Putamen (tissue), 1 donor: ENCODE measurements around the gene TASOR2.
A peak's percentile ranks its signal among the peaks of the same experiment; 100 is the strongest.

ENCODE experiments used
- DNase-seq: peaks from one replicate; pipeline ENCODE4 v3.0.0-alpha.2; 2016; ENCODE audit warnings: low spot score

Gene TASOR2, protein sequence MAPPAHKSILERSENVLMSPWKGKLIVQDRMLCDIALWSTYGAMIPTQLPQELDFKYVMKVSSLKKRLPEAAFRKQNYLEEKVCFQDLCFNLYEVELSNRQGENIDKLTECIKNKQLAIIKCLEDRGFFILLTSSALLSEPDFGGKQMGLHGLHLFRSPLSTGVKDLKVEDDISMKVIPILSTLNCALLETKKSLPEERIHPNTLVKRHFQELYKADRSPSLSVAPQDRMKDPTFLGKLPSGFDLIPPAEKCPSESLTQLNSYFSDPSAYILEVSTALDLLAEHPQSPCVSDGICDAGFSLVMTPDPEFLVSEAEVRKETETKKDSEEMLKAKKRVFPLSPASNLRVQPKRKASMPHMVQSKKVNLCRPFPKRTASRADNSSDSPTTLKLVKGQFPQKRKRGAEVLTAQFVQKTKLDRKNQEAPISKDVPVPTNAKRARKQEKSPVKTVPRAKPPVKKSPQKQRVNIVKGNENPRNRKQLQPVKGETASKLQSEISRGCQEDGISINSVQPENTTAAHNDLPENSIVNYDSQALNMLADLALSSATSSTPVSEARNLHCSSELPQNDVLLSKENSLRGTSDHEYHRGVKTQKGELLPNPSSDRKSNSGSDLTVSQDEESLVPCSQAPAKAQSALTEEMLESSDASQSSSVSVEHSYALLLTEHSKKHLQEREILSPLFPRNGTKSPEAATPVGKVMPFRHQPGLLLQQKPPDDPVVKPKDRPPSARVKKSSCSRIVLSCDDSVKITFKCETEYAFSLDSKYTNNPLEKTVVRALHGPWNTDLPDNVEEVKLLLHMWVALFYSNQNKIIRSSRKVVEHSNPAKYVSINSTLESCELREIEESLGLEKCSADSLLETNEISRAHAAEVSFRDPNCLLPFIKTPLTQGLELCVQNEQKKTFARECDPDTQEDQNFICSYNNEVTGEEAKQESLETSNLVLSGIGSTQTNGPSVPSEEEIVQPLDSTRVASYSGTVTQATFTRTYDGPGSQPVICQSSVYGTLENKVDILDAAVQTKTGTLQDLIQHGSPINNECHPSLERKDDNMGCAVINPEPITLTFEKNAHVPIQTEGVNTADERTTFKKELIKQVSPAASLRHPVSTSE (N-terminal part only)

DNA sequence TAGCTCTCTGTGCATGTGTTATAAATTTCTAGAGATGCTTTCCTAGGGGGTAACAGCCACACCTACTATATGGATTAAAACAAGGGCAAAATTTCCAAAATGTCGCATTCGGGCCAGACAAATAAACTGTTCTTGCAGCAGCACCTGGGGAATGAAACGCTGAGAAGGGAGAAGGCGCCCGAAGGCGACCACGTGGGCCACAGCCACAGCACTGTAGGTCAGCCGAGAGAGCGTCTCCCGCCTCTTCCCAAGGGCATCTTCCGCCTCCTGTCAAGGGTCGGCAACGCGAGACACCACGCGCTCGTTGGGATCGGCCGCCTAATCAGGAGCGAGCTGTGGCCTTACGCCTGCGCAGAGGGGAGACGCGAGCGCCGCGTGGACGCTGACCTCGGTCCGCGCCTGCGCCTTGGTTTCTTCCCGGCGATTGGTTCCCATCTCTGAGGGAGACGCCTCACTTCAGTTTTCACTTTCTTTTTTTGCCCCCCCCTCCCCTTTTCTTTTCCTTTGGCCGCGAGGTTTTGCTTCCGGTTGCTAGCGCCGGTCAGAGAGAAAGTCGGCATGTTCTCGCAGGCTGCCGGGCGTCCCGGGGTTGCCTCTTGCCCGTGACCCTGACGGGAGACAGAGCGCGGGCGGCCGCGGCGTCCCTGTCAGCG is at the start of gene TASOR2:
TSS of gene TASOR2 (plus strand) at position 521 of the 653 bp plus-strand sequence. CDS start 35,805 bp downstream, outside the sequence.
- peak; percentile 97 for DNase-seq

DNA sequence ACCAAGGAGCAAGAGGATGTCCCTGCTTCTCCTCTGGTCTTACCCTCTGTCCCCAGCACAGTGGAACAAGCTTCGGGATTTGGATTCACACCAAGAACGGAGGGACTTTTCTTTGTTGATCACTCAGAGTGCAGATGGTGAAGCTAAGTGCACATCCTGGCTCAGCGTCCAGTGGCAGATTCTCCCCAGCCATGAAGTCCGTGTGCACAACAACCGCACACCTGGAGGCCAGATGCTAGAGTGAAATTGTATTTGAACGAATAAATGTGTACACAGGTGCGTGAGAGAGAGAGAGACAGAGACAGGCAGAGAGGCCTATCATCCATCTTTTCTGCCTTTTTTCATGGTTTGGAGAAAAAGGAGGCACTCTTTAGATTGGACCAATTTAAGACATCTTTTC is 49.7 kb upstream of the TASOR2 start:
- DNase-seq = no peak

DNA sequence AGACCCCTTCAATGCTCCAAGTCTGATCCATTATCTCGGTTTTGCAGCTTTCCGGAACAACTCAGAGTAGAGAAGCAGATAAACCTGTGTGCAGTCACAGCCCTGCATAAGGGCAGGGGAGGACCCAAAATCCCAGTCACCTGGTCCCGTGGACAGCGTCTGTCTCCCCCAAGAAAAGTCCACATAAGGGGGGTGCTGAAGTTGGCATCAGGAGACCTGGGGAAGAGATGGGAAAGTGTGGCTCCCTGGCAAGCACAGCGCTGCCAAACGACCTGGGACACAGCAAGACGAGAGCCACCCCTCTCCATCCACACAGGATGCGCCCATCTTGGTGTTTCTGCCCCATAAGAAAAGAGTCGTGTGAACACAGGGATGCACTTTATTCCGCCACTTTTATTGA is 46.1 kb upstream of the TASOR2 start:
- no peak for DNase-seq

DNA sequence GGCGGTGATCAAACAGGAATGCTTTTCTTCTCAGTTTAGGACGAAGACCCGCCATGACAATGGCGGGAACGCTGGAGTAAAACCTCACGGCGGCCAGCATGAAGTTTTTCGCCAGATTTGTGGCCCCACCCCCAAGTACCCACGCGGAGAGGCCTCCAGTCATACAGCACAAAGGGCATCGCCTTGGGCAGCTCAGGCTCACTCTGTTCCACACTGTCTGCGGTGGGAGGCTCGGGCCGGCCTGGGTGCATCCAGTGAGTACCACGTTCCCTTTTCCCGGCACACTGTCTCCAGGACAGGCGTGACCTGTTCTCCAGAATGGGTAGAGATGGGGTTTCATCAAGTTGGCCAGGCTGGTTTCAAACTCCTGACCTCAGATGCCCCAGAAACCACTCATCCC is 45.6 kb upstream of the TASOR2 start:
- no peak for DNase-seq

DNA sequence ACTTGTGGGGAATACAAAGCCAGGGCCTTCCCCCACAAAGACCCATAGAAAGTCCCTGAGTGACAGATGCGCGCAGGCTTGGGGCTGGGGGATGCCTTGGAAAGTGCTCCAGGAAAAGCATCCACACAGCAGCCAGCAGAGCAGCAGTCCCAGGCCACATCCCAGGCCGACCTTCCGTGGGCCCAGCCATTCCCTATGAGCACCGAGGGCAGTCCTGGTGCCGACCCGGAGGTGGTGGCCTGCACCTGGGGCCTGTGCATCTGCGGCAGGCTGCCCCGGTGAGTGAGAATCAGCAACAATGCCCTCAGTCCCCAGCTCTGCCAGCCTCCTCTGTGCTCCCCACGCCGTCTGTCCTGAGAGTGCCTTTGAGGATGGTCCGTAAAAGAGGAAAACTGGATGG is 44.6 kb upstream of the TASOR2 start:
- DNase-seq = no peak

DNA sequence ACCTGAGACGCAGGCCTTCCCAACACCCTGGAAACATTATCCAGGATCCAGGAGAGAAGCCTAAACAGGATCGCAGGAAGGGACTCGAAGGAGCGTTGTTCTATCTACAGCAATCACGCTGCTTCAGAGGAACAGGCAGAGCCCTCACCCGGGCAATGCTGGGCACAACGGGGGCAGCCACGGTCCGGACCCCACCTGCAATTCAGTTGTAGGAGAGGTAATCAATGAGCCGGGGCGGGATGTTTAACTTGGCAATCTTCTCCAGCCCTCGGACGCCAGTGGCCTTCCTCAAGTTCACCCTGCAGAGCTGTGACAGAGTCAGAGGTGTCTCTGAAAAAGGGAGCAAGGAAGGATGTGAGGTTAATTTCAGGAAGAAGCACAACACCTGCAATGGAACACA is 44.1 kb upstream of the TASOR2 start:
- no peak for DNase-seq

DNA sequence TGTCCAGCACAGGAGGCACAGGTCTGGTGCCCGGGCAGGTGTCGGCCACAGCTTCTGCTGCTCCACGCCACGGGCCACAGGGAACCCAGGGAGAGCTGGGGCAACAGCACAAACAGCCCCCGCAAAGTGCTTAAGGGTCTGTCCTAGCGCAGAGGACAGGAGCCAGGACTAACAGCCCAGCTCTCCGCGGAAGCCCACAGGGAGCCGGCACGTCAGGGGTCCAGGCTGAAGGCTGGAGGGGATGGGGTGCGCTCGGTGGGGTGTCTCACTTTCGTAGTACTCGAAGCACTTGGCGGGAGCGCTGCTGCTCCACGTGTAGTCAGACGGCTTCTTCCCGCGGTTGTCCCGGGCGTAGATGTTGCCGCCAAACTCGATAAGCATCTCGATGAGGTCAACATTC is 43.1 kb upstream of the TASOR2 start:
- no peak for DNase-seq

DNA sequence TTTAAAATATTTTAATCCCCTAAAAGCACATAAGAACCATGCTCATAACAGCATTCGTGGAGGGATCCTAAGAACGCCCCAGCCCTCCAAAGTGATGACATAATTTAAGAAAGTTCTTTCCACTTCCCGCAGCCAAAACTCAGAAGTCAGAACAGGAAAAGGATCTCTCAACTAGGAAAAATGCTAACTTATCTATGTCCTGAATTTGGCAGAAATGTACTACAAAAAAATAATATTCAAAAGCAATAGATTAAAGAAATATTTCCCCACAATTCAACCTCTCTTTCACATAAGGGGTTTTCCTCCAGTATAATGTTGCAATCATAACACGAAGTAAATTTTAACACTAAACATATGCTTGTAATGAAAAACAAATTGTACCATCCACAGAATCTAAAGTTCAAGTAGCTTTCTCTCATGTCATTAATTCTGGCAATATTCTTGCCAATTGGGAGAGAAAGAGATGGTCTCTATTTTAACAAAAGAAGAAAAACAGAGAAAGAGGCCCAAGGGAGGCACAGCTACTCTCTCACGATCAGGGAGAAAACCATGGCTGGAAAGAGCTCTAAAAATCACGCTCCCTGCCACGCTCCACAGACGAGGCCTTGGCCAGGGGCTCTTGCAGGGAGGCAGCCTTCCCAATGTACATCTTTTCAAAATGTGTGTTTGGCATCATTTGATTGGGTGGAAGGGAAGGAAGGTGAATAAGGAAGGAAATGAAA is 41.1 kb upstream of the TASOR2 start:
- no peak for DNase-seq

DNA sequence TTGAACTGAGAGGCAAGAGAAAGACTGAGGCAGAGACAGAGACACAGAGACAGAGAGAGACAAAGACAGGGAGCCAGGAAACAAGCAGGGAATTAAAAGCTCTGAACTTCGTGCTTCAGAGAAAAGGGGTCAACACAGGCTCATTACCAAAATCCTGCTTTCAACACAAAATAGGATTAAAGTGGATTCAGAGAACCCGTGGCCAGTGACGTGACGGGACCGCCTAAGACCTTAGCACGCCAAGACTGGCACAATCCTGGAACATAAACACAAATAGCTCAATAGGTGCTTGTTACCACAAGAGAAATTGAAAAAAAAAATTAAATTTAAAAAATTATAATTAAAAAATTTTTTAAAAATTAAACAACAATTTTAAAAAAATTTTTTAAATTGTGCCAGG is 39.7 kb upstream of the TASOR2 start:
- no peak for DNase-seq

DNA sequence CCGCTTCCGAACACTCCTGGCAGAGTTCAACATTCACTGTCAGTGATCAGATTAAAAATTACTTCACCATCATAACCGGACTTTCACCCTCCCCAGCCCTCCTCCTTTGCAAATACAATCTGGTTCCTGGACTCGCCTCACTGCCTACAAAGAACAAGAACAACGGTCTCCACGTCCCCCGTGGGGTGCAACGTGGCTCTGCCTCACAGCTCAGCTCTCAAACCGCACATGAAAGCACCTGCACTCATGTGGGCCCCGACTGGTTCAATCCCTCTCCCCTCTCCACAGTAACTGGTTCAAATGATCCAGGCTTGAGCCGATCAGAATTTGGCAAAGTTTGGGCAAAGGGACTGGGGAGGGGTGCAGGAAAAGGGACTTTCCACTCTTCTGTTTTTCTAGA is 39.3 kb upstream of the TASOR2 start:
- no peak for DNase-seq

DNA sequence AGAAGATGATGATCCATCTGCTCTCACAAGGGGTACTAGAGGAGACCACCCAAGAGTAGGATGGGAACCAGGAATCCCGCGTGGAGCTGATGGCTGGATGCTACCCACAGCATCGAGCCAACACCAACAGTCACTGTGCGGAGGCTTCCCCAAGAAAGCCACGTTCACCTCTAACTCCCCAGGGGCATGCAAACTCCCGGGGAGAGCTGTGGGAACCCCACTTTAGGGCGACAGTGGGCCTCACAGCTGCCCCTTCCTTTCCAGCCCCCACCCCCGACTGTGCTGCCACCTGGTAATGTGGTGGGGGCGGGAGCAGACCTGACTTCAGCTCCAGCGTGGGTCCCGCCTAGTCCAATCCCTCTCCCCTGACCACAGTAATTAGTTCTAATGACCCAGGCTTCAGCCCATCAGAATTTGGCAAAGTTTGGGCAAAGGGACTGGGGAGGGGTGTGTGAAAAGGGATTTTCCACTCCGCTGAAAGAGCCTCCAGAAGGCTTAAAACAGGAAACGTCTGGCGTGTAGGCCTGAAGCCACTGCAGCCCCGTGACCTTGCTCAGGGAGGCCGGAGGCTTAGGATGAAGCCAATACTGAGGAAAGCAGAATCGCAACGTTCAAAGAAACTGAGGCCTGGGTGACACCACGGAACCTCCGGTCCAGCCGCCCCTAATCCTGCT is 38.6 kb upstream of the TASOR2 start:
- DNase-seq = no peak

DNA sequence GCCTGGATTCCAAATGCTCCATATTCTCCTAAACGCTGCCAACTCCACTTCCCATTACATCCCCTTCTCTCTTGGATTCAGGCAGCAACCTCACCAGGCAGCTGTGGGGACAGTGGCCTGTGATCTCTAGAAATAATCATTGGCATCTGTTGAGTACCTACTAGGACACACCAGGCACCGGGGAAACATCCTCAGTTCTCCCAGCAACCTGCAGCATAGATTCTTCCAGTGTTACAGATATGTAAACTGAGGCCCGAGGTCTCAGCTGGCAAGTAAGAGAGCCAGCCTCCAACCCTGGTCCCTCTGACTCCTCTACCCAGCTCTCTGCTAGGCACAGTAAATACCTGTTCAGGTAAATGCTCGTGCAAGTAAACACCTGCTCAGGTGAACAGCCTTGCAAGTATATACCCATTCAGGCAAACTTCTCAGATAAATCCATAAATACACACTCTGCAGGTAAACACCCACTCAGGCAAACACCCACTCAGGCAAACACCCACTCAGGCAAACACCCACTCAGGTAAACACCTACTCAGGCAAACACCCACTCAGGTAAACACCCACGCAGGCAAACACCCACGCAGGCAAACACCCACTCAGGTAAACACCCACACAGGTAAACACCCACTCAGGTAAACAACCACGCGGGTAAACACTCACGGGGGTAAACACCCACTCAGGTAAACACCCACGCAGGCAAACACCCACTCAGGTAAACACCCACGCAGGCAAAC is 37.0 kb upstream of the TASOR2 start:
- DNase-seq = no peak

DNA sequence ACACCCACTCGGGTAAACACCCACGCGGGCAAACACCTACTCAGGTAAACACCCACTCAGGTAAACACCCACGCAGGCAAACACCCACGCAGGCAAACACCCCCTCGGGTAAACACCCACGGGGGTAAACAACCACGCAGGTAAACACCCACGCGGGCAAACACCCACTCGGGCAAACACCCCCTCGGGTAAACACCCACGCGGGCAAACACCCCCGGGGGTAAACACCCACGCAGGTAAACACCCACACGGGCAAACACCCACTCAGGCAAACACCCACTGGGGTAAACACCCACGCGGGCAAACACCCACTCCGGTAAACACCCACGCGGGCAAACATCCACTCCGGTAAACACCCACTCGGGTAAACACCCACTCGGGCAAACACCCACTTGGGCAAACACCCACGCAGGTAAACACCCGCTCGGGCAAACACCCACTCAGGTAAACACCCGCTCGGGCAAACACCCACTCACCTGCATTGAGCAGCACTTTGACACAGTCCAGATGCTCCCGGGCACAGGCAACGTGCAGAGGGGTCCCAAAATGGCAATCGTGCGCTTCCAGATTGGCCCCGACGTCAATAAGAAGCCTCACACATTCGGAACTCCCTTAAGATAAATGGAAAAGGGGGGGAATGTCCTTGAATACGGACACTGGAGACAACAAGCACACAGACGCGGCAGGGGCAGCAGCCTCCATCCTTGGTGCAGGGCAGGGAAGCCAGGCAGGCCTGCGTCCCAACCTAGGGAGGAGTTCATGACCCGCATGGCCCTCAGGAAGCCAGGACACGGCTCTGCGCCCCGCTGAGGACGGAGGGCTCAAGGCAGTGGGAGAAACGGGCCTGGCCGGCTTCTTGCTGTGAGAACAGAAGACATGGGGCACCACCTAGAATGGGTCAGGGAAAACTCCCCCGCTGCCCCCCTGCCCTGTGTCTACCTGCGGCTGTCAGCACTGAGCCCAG is 35.9 kb upstream of the TASOR2 start:
- DNase-seq = no peak

DNA sequence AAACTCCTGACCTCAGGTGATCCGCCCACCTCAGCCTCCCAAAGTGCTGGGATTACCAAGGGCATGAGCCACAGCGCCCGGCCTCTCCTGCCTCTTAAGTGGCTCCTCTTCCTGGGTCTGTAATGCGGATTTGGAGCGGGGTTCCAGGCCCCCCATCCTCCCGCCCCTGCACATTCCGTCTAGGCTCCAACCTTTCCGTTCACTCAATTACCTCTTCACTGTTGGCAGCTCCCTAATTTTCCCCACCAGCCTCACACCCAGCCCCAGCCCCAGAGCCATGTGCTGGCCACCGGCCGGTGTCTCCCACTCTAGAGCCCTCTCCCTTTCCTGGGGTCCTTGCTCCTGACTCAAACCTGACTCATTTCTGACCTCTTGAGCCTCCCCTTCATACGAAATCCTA is 34.9 kb upstream of the TASOR2 start:
- DNase-seq = no peak

DNA sequence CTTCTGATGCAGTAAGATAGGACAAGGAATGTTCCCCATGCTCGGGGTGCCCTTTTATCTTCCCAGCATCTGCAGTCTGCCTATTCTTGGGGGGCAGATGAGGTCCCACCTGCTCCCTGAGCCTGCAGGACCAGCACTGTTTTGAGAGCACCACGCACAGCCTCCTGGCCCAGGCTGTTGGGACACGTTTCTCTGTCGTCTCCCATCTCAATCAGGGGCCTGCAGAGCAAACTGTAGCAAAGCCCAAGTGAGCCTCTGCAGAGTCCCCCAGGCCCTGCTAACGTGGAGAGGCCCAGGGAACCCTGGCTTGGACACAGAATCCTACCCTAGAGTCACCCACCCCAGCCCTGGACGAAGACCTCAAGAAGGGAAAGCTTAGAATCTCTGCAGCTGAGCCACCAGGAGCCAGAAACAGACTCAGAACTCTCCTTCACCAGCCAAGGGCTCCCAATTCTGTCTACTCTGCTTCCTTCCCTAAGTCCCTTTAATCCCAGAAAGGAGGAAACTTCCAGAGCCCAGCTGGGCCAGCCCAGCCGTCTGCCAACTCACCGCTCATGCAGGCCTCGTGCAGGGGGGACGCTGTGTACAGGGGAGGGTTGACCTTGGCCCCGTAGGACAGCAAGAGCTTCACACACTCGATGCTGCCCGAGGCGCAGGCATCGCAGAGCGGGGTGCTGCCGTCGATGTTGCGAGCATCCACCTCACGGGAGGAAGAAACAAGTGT is 33.8 kb upstream of the TASOR2 start:
- DNase-seq = no peak

DNA sequence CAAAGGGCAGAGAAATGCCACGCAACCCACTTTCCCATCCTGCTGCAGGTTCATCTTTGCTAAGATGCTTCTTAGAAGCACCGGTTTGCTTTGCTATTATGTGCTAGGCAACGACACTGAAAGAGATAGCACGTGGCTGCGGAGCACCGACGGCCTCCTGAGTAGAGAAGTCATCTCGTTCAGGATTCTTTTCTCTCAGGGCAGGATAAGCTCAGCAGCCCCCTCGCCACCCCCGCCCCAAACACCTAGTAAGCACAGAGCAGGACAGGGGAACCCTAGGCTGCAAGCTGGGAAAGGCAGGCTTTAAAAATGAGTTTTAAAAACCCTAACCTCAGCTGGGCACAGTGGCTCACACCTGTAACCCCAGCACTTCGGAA is 33.3 kb upstream of the TASOR2 start:
- DNase-seq = no peak

DNA sequence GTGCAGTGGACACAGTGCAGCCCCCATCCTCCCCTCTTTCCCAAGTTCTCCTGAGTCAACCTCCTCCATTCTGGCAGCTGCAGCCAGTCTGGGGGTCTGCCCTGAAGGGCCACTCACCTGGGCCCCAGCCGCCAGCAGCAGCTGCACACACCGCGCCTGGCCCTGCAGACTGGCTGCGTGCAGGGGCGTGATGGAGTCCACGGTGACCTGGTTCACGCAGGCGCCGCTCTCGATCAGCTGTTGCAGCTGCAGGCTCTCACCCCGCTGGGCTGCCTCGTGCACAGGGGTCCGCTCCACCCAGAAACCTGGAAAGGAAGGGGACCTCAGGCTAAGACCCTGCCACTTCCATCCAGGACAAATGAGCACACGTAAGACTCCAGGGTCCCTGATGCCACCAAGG is 31.9 kb upstream of the TASOR2 start:
- DNase-seq = no peak

DNA sequence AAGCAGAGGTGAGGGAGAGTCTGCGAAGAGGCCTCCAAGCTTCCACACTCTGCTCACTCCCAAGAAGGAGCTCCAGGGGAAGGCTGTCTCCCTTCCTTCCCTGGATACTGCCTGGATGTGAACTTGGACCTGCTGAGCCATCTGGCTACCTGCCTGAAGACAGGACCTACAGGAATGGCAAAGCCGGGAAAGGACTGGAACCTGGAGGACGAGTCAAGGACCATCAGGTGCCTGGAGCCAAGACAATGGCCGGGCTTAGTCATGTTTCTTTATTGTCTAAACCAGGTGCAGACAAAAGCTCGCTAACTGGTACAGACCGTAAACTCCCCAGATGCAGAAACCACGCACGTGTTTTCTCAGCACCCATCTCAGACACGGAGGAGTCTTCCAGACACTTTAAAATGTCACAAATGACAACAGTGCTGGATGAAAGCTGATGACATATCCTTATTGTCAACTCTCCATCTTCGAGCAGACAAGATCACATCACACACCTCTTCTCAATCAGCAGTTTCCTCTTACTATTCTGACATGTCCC is 30.4 kb upstream of the TASOR2 start:
- no peak for DNase-seq
